Measurements from ENCODE around the gene TMEM95.

The TMEM95 gene

GRCh38 chr17:7394452-7395191, 39.7 kb downstream of the TMEM95 start, which contains the start of gene PLSCR3:
TSS of gene PLSCR3 (minus strand) at chr17:7394525. CDS start at chr17:7394110, 415 bp downstream.
- Histone ChIP-seq H3K4me3 (ENCODE audit: low read depth, low read length) (peak within 1 kb of the TSS; percentile 69), H3K36me3 (ENCODE audit: control insufficient read depth in 2 of 2, insufficient read depth in 1 of 2, low read length in 2 of 2) (peaks cover 0 to 26% of the 10 kb centered on the region in 2 experiments; a peak in 1 of 3 replicates), H3K4me1 (ENCODE audit: control insufficient read depth, insufficient read depth, low read length) (peaks cover 3% of the 10 kb centered on the region), H3K27ac (ENCODE audit: extremely low read depth, low read depth, low read length) (peak within 1 kb of the TSS; percentile 89), H3K9me3 (ENCODE audit: control insufficient read depth, insufficient read depth, low read depth, low read length) (no peaks in the 10 kb centered on the region)
- ChIA-PET CTCF (interaction anchor here (0.6 to 2.0 kb wide), 3 partner anchors 9 to 166 kb away, joined by 3 to 4 read pairs (median 3); partner anchors contain the start of gene TMEM256), POLR2A (interaction anchor here (0.6 to 3.4 kb wide), 15 partner anchors 9 to 257 kb away, joined by 3 to 67 read pairs (median 4); partner anchors contain the start of genes NEURL4, TMEM102, TMEM256 and TMEM95)
- peak; percentile 62; the same call in 1 of the 2 replicates for TF ChIP-seq IKZF3 (tag by site-specific recombination; IDR thresholded peaks at IDR 0.05)
- TF ChIP-seq SP2 (tag by site-specific recombination; IDR thresholded peaks at IDR 0.05): peak; percentile 79
- no peak for TF ChIP-seq ZBTB49 (tag by site-specific recombination; IDR thresholded peaks at IDR 0.05; ENCODE audit: low read depth)
- peak; percentile 12; the same call in 1 of the 2 replicates for TF ChIP-seq ZEB2 (tag by site-specific recombination; IDR thresholded peaks at IDR 0.05)
- peak; percentile 38; the same call in 1 of the 2 replicates for TF ChIP-seq ZBTB20 (tag by site-specific recombination; IDR thresholded peaks at IDR 0.05)
- no peak; the same call in 1 of the 2 replicates for TF ChIP-seq SP7 (tag by site-specific recombination; IDR thresholded peaks at IDR 0.05)
- no peak for TF ChIP-seq PRDM10 (tag by site-specific recombination; IDR thresholded peaks at IDR 0.05)
- TF ChIP-seq ZNF837 (tag by site-specific recombination; IDR thresholded peaks at IDR 0.05): no peak
- TF ChIP-seq ZBTB48 (tag by site-specific recombination; IDR thresholded peaks at IDR 0.05): 0 out of 2 replicates have a peak, but pooled peaks have one; percentile 17
- TF ChIP-seq ZNF292 (tag by site-specific recombination; IDR thresholded peaks at IDR 0.05; ENCODE audit: borderline replicate concordance, low read depth): no peak
- 0 out of 2 replicates have a peak, but pooled peaks have one; percentile 23 for TF ChIP-seq ZSCAN30 (tag by site-specific recombination; IDR thresholded peaks at IDR 0.05)
- 0 out of 2 replicates have a peak, but pooled peaks have one; percentile 4 for TF ChIP-seq KLF8 (tag by site-specific recombination; IDR thresholded peaks at IDR 0.05)
- no peak for TF ChIP-seq ZBTB7A (tag by site-specific recombination; IDR thresholded peaks at IDR 0.05; ENCODE audit: low read depth)
- TF ChIP-seq PRDM6 (tag by site-specific recombination; IDR thresholded peaks at IDR 0.05): no peak
- TF ChIP-seq ZIC2 (tag by site-specific recombination; IDR thresholded peaks at IDR 0.05): peak; percentile 86
- no peak for TF ChIP-seq ZNF624 (tag by site-specific recombination; IDR thresholded peaks at IDR 0.05)
- no peak for TF ChIP-seq ZNF548 (tag by site-specific recombination; IDR thresholded peaks at IDR 0.05)
- no peak for TF ChIP-seq SALL2 (tag by site-specific recombination; IDR thresholded peaks at IDR 0.05; ENCODE audit: borderline replicate concordance)
- TF ChIP-seq ZBTB11 (tag by site-specific recombination; conservative IDR thresholded peaks at IDR 0.05; ENCODE audit: low read depth): no peak; the same call in 1 of the 2 replicates
- TF ChIP-seq CTCF (tag by site-specific recombination; IDR thresholded peaks at IDR 0.05): peak; percentile 70
- TF ChIP-seq ZNF48 (tag by site-specific recombination; IDR thresholded peaks at IDR 0.05): no peak
- peak; percentile 83 for TF ChIP-seq GLIS1 (tag by site-specific recombination; IDR thresholded peaks at IDR 0.05)
- no peak for TF ChIP-seq ZNF121 (tag by site-specific recombination; IDR thresholded peaks at IDR 0.05)
- no peak for TF ChIP-seq MYNN (tag by site-specific recombination; IDR thresholded peaks at IDR 0.05; ENCODE audit: borderline replicate concordance)
